Brain microvascular endothelial cell (primary cell): ENCODE results near the gene SIGLEC15.
"Not testable (repeated sequence)": the region's sequence is repeated elsewhere in the genome, so short reads cannot be mapped to it uniquely, and the experiment has no call there.

Experiments used
- DNase-seq: peaks from one replicate; pipeline ENCODE4 v3.0.0-alpha.2; 2020
- H3K27ac ChIP-seq: fragments of 250-450 bp; sonication (Bioruptor Pico); 2 replicates; pipeline ENCODE4 v1.5.1; 2020; ENCODE audit warnings: mild to moderate bottlenecking, moderate library complexity
- H3K27me3 ChIP-seq: fragments of 250-450 bp; sonication (Bioruptor Pico); replicated peaks from 2 replicates; pipeline ENCODE4 v1.5.1; 2020; ENCODE audit warnings: mild to moderate bottlenecking
- H3K36me3 ChIP-seq: fragments of 250-450 bp; sonication (Bioruptor Pico); replicated peaks from 2 replicates; pipeline ENCODE4 v1.5.1; 2020; ENCODE audit warnings: mild to moderate bottlenecking
- H3K4me3 ChIP-seq: 2 replicates; pipeline ENCODE4 v1.5.1; 2011; ENCODE audit warnings: low read depth, mild to moderate bottlenecking, control low read depth, low read length, moderate library complexity
- CTCF ChIP-seq: IDR thresholded peaks from 2 replicates; pipeline ENCODE4 v1.5.1; 2011; ENCODE audit warnings: low read depth, mild to moderate bottlenecking, moderate library complexity, low read length, control low read depth, inconsistent platforms; ENCODE audit errors: missing control alignments
- in situ Hi-C: cut with HindIII; loops from 2 replicates; pipeline ENCODE4 v1.10.0; 2017; ENCODE audit warnings: low sequenced_read_pairs, low pct_ligation_motif_present

The SIGLEC15 gene

GRCh38 chr18:45821711-45822110 lies 3.8 kb upstream of the SIGLEC15 start:
- Histone ChIP-seq H3K36me3 (no peaks in the 10 kb centered on the region), H3K27ac (no peak overlapping the region), H3K27me3 (no peaks in the 10 kb centered on the region), H3K4me3 (no peak overlapping the region)
- no peak for TF ChIP-seq CTCF
- no peak for DNase-seq
- in situ Hi-C loops: no loop called here

- in situ Hi-C loops: no loop called here
- DNase-seq: no peak
- no peak overlapping the region for H3K4me3 ChIP-seq
- no peak overlapping the region for H3K27ac ChIP-seq
- TF ChIP-seq CTCF: no peak
- no peaks in the 10 kb centered on the region for H3K27me3 ChIP-seq
- H3K36me3 ChIP-seq: no peaks in the 10 kb centered on the region
These were observed 609 bp downstream of the SIGLEC15 start for GRCh38 chr18:45826084-45826483.

GRCh38 chr18:45826716-45827115 lies 1.2 kb downstream of the SIGLEC15 start:
- H3K27ac ChIP-seq, in situ Hi-C loops, H3K36me3 ChIP-seq, H3K27me3 ChIP-seq, H3K4me3 ChIP-seq, DNase-seq: not testable (repeated sequence)

GRCh38 chr18:45828917-45829811 lies 3.7 kb downstream of the SIGLEC15 start:
- H3K27ac ChIP-seq: no peak overlapping the region
- H3K36me3 ChIP-seq: no peaks in the 10 kb centered on the region
- DNase-seq: no peak
- in situ Hi-C loops: no loop called here
- no peak overlapping the region for H3K4me3 ChIP-seq
- no peaks in the 10 kb centered on the region for H3K27me3 ChIP-seq
- no peak for TF ChIP-seq CTCF

- H3K27me3 ChIP-seq: no peaks in the 10 kb centered on the region
- no peak overlapping the region for H3K4me3 ChIP-seq
- DNase-seq: no peak
- no peaks in the 10 kb centered on the region for H3K36me3 ChIP-seq
- in situ Hi-C loops: no loop called here
- TF ChIP-seq CTCF: no peak
- H3K27ac ChIP-seq: no peak overlapping the region
These were observed 4.4 kb downstream of the SIGLEC15 start for GRCh38 chr18:45829855-45830254.

GRCh38 chr18:45830917-45831316 lies 5.4 kb downstream of the SIGLEC15 start:
- H3K36me3 ChIP-seq: no peaks in the 10 kb centered on the region
- no peaks in the 10 kb centered on the region for H3K27me3 ChIP-seq
- H3K4me3 ChIP-seq: no peak overlapping the region
- no peak overlapping the region for H3K27ac ChIP-seq
- in situ Hi-C loops: no loop called here
- TF ChIP-seq CTCF: no peak
- DNase-seq: no peak
